ENCODE data around the gene C19orf25.

DNA sequence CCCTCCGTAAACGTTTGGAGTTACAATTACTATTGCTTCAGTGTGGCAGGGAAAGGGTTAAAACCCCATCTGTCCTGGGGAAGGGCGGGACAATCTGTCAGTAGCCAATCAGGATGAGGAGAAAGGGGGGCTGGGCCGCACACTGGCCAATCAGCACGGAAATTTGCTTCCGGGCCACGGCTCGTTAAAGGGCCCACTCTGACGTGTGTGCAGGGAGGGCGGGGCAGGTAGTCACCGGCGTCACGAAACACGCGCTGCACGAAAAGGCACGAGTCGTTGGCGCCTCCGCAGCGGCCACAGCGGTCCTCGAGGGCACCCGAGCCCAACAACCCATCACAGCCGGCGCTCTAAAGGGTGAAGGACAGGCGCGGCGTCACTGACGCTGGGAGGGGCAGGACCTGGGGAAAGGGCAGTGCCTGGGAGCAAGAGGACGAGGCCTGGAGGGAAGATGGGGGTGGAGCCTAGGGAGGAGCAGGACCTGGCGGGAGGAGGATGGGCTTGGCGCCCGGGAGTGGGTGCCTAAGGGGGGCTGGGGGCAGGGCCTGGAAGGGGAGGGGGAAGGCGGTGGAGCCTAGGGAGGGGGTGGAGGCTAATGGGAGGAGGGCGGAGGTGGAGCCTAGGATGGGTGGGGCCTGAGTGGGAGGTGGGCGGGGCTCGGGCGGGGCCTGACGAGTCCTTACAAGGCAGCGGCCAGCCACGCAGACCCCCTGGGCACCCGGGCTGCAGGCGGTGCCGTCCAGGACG, 28.9 kb upstream of the C19orf25 start:
- TF ChIP-seq CTCF (conservative IDR thresholded peaks at IDR 0.05; ENCODE audit: low read depth, low read length) (no peak), EZH2 (IDR thresholded peaks at IDR 0.05; ENCODE audit: borderline replicate concordance, low read depth, low read length, poor library complexity, severe bottlenecking) (no peak)
